Stimulated activated CD8-positive, alpha-beta memory T cell treated with anti-CD3 and anti-CD28 coated beads, Interleukin-7, amount 100 ng/mL, for 24 hours (primary cell): ENCODE measurements around the gene ALPK3.

ENCODE experiments used
- DNase-seq: peaks from one replicate; pipeline ENCODE4 v3.0.0-alpha.2; 2020; ENCODE audit warnings: low read depth

Gene ALPK3

DNA sequence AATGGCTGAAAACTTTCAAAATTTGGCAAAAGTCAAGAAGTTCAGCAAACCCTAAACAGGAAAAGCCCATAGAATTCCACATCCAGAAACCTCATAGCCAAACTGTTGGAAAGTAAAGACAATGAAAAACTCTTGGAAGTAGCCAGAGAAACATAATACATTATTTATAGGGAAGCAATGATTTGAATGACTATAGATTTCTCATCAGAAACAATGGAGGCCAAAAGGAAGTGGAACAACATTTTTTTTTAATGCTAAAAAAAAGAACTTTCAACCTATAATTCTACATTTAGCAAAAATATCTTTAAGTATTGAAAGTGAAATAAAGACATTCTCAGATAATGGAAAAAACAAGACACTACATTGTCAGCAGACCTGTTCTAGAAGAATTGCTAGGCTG lies 30.2 kb downstream of the ALPK3 start:
- DNase-seq, result no peak

GRCh38 chr15:84852212-84852611 lies 35.1 kb downstream of the ALPK3 start:
- DNase-seq, result no peak

DNA sequence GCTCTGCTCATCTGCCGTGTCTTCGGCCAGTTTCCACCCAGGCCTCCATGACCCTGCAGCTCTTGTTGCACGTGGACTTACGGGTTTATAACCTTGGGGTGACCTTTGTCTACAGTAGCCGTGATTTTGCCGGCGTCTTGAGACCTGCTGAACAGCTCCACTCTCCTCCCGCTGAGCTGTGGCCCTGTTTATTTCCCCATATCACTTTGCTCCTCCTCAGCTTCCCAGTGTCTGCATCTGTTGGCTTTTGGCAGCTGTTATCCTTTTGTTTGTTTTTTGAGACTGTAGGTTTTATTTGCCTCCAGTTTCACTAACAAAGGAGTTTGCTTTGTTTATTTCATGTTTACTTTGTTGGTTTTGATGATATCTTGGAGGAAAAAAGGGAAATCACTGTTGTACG lies 38.0 kb downstream of the ALPK3 start:
- no peak for DNase-seq

DNA sequence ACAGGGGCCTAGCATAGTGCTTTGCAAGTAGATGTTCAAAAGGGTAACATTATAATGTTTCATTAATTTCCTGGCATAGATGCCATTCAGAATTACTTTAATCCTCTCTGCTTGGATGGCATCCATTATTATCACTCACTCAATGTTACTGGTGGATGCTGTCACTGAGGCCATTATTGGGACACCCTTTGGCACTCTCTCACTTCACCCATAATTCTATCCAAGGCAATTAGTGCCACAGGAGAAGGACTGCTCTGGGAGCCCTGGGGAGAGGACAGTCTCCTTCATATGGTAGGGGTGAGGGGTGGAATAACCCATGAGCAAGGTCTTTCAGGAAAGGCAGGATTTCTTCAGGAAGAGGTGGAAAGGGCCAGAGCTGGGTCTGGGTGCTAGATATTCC lies 38.6 kb downstream of the ALPK3 start:
- DNase-seq, result no peak

DNA sequence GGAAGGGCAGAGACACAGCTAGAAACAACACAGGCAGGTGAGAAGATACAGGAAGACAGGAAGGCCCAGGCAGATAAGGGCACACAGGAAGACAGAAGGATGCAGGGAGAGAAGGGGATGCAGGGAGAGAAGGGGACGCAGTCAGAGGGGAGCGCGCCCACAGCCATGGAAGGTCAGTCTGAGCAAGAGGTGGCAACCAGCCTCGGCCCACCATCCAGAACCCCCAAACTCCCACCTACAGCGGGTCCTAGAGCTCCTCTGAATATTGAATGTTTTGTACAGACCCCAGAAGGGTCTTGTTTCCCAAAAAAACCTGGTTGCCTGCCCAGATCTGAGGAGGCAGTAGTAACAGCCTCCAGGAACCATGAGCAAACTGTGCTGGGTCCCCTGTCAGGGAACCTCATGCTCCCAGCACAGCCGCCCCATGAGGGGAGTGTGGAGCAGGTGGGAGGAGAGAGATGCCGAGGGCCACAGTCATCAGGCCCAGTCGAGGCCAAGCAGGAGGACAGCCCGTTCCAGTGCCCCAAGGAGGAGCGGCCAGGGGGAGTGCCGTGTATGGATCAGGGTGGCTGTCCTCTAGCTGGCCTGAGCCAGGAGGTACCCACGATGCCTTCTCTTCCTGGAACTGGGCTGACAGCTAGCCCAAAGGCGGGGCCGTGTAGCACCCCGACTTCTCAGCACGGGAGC lies 39.7 kb downstream of the ALPK3 start:
- DNase-seq, result no peak

- DNase-seq, result no peak
These were observed 40.4 kb downstream of the ALPK3 start for GRCh38 chr15:84857418-84858004.

DNA sequence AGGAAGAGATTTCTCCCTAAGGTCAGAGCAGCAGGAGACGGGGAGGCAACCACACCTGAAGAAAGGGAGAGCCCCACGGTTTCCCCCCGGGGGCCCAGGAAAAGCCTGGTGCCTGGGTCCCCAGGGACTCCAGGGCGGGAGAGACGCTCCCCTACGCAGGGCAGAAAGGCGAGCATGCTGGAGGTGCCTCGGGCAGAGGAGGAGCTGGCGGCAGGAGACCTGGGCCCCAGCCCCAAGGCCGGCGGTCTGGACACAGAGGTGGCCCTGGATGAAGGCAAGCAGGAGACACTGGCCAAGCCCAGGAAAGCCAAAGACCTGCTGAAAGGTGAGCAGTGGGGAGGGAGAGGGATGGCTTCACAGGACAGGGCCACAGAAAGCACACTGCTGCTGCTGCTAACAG lies 41.1 kb downstream of the ALPK3 start:
- no peak for DNase-seq

DNA sequence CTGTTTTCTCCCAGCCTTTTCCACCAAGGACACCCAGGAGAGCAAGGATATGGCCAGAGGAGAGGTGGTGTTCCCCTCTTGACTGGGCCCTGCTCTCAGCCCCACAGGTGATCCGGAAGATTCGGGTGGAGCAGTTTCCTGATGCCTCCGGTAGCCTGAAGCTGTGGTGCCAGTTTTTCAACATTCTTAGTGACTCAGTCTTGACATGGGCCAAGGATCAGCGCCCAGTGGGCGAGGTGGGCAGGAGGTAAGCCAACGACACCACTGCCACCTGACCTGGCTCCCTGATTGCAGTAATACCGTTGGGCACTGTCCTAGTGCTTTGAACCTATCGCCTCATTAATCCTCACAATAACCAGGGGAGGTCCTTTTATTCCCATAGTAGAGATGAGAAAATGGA lies 42.0 kb downstream of the ALPK3 start:
- DNase-seq, result no peak

DNA sequence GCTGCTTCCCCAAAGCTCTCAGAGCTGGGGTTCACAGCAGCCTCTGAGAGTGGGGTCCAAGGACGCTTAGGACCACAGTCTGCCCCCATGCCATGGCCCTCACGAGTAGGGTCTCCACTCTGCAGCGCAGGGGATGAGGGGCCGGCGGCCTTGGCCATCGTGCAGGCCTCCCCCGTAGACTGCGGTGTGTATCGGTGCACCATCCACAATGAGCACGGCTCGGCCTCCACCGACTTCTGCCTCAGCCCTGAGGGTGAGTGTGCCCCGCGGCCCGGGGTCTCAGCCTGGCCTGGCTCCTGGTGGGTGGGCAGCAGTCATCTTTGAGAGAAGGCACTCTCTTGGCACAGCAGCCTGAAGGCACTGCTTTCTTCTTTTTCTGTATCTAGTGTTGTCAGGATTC lies 42.5 kb downstream of the ALPK3 start:
- DNase-seq, result no peak

DNA sequence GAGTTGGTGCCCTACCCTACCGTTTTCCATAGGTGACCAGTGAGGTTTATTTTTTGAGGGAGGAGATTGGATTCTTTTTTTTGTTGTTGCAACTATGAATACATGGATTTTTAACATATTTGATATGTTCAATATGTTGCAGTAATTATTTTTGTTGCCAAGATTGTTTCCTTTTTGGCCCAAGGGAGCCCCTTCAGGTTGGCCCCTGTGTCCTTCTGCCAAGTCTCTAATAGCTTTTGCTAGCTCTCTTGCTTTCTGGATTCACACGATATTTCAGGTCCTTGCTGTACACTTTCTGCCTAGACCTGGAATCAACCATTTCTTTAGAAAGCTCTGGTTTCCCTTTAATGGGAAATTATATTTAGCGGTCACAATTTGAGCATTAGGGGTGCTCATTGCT lies 44.6 kb downstream of the ALPK3 start:
- no peak for DNase-seq

GRCh38 chr15:84862214-84862975 lies 45.2 kb downstream of the ALPK3 start:
- no peak for DNase-seq

DNA sequence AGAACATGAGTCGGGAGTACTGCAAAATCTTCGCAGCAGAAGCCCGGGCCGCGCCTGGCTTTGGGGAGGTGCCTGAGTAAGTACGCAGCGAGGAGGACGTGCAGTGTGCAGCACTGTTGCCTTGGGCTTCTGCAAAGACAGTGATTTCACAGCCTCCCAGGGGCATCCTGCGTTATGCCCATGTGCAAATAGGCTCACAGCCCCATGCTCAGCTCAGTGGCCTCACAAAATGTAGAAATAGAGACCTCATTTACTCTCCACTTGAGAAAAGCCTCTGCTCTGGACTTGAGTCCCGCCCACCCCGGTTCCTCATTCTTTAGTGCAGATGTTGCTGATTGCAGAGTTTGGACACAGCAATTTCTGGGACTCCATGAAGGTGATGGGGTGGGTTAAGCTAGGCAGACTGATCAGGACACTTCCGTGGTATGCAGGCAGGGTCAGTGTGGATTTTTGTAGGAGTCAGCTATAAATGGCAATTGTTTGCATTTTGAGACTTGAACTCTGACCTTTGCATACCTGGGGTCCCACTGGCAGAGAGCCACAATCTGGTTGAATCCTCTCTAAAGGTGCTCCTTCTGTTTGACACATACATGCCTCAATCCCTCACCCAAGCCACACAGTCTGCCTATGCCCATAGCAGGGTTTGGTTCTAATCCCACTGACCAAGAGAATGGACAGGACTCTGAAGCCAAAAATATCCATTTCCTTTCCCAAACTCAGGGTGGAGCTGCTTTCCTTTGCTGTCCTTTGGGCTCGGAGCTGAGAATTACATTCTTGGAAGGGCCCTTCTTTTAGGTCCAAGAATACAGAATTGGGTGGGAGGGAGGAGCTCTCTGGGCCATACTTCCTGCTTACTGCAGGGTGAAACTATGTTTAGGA lies 46.6 kb downstream of the ALPK3 start:
- DNase-seq, result no peak

DNA sequence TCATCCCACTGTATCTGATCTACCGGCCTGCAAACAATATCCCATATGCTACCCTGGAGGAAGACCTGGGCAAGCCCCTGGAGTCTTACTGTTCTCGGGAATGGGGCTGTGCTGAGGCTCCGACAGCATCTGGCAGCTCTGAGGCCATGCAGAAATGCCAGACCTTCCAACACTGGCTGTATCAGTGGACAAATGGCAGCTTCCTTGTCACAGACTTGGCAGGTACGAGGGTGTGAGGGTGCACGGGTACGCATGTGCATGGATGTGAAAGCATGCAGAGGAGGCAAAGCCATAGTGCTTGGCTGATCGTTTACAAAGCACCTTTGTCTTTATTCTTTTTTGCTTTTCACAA lies 47.3 kb downstream of the ALPK3 start:
- DNase-seq, result no peak

DNA sequence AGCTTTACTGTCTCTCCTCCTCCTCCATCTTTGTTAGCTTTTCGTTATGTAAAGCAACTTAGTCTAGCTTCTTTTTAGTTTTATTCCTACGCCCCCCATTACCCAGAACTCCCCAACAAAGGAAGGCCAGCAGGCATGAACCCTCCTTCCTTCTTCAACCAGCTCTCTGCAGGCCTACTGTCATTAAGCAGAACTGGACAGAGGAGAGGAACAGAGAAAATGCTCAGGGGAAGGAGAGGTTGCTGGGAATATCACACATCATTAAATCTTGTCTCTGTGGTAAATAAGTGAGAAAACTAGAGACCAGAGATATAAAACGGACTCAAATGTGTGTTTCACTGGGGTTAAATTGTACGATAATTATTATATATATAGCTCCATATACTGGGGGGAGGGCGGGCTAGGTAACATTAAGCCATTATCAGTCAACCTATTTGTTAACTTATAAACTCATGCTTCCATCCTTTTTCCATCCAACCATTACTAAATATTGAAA lies 48.0 kb downstream of the ALPK3 start:
- DNase-seq, result no peak

DNA sequence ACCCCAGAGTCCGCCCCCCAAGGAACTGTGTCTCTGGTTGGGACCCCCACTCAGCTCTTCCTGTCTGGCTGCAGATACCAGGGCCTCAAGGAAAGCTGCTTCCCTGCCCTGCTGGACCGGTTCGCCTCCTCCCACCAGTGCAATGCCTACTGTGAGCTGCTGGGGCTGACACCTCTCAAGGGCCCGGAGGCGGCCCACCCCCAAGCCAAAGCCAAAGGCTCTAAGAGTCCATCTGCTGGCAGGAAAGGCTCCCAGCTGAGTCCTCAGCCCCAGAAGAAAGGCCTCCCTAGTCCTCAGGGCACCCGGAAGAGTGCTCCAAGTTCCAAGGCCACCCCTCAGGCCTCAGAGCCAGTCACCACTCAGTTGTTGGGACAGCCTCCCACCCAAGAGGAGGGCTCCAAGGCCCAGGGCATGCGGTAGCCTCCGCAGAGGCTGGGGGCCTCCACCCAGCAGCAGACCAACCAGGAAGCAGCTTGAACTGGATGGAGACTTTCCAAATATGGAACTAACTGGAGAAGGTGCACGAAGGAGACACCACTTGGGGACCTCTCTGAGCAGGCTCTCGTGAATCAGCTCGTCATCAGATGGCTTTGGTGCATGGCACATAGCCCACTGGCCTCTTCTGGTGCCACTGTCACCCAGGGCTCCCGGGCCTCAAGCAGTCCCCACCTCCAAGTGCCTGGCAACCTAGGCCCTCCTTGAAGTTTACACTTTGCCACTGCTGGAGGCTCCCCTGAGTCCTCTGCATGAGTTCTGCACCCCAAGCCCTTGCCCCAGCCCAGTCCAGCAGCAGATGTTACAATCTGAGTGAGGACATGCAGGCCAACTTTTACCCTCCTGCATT lies 51.1 kb downstream of the ALPK3 start:
- DNase-seq, result no peak

DNA sequence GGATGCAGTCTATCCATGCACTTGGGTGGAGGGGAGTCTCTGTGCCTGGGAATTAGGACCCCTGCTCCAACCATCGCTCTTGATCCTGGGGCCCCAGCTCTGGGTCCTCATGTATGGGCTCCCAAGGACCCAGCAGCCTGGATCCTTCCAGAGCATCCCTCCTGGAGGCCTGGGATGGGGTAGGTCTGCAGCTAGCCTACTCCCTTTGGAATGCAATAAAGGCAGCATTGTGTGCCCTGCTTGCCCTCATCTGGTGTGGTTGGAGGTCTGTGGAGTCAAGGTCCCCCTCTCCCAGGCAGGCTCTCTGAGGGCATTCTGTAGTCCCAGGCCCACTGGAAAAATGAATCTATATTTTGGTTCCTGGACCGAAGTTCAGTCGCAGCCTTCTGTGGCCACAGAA lies 52.4 kb downstream of the ALPK3 start:
- no peak for DNase-seq

DNA sequence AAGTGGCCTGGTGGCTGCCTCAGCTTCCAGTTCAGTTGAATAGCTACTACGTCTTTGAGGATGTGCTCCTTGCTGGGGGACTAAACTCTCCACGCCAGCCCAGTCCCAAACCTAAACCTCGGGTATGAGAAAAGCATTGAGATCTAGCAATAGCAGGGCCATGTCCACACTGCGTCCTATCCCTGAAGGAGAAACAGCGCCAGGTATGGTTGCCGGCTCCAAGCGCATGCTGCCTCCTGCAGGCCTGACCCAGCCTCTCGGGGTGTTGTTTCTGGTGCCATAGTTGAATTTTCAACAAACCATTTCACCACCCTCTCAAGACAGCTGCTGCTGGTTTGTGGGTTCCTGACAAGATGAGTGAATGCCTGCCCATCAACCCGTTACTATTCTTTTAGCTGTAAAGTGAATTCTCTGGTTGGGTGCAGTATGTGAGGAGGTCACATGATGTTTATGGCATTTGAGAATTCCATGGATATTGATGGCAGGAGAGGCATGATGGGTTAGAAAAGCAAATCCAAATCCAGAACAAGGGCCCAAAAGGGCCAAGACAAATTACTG lies 54.4 kb downstream of the ALPK3 start:
- DNase-seq, result no peak

DNA sequence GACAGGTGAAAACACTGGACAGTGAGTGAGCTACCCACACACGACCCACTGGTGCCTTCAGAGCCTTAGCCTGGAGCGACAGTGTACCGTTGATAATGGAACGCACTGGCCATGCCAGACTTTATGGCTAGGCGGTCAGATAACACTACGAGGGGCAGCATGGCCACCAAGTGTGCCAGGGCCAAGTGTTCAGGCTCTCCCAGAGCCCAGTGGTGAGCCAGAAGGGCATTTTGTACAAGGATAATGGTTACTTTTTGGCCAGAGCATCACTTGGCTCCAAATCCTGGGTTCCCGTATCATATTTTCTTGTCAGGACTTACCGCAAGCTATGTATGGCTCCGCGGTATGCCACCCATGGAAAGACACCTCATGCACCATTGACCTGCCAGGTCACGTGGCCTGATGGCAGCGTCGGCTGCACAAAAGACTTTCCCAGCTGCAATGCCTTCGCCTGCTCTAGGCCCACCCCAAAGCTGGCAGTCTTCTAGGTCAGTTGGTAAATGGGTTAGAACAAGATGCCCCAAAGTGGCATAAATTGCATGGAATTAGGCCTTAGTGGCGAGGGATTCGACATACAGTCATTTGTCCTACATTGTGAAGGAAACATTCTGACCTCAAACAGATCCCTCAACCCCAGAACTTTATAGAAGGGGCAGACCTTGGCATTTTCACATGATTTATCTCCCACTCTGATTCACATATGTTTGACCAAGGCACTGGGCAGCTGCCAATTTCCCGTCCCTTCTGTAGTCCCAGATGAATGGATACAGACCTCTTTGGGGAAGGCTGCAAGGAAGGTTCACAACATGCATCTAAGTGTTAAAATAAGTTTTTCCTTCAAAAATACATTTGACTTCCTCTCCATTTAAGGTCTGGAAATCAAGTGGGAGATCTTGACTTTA lies 55.1 kb downstream of the ALPK3 start:
- DNase-seq, result no peak

DNA sequence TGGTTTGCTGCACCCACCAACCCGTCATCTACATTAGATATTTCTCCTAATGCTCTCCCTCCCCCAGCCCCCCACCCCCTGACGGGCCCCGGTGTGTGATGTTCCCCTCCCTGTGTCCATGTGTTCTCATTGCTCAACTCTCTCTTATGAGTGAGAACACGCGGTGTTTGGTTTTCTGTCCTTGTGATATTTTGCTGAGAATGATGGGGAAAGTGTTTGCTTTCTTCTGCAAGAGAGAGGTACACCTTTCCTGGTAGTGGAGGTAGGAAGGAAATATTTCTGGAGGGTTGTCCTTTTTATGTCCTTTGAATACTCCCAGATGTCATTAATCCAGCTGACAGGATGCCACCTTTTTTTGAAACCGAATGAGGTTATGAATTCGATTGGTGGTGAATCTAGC lies 56.8 kb downstream of the ALPK3 start:
- no peak for DNase-seq
